Raji (cell line): ENCODE measurements around the gene ZFP36L2.
A peak's percentile ranks its signal among the peaks of the same experiment; 100 is the strongest.

Source experiments
- POLR2A ChIP-seq: IDR thresholded peaks from 2 replicates; pipeline ENCODE4 v1.6.1; 2011; ENCODE audit warnings: low read depth, low read length, control low read depth; ENCODE audit not compliant: insufficient read depth

ZFP36L2 gene

GRCh38 chr2:43230351-43230885, 4.0 kb upstream of the ZFP36L2 start:
- TF ChIP-seq POLR2A = no peak

DNA sequence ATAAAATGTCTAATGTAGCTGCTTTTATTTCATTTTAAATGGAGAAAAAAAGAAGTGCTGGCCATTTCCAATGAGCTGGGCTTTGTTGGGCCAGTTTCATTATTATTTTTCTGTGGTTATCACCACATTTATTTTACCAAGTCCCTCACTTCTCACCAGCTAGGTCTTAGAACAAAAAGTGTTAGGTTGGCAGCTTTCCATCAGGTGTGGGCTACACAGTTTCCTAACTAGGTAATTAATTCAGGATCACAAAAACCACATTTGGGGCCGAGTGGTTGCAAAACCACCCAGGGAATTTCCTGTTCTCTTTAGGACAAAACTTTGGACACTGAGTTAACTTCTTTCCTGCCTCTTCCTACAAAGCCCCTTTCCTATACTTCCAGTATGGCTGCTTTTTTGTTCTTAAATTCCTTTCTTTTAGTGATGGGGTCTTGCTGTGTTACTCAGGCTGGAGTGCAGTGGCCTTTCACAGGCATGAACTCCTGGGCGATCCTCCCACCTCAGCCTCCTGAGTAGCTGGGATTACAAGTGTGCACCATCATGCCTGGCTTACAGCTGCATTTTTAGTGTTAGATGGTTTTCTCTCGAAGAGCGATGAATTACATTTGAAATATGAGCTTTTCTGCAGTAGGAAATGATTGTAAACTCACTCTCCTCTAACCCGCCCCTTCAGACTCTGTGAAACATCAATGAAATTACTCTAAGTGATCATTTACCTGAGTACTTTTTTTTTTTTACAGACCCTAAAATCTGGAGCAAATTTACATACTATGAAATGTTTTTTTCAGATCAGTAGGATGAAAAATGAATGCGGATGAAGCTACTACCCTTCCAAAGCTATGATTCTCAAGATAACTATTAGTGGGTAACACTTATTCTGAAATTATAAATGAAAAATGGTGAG, 2.6 kb upstream of the ZFP36L2 start:
- TF ChIP-seq POLR2A = no peak

DNA sequence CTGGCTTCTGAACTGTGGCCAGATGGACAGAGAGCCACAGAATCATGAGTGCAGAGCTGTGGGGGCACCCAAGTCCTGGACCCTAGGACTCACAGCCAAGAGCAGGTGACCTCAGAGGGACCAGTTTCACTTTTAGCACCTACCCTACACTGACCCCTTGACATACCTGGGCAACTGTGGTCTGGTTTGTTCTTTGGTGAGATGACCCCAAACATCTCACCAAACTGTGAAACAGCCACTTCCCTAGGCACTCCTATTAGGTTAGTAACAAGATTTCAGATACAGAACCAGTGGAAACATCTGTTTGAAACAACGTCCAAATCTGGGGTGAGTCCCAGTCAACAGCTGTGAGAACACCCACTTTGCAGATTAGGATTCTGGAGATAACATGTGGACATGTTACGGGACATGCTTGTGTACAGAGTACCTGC, 1.9 kb upstream of the ZFP36L2 start:
- TF ChIP-seq POLR2A = no peak

DNA sequence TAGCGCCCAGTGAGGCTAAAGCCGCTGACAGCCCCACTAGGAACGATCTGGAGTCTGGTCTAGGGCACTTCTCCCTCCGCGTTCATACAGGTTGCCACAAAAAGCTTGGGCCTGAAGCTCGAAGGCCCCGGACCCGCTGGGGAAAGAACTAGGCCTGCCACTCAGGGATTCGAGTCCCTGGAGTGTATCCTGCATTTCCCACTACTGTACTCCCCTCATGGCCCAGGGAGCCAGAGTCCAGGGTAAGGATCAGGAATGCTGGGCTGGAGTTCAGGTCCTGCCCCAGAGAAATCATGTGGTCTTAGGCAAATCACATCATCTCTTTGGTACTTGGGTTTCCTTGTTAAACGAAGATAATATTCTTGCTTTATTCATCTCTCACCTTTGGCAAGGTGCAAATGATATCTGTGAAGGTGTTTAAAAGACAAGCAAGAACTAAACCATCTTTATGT, 1.4 kb upstream of the ZFP36L2 start:
- TF ChIP-seq POLR2A = no peak; the same call in 1 of the 2 replicates

GRCh38 chr2:43226955-43227829, 786 bp upstream of the ZFP36L2 start:
- peak; percentile 32 for TF ChIP-seq POLR2A

DNA sequence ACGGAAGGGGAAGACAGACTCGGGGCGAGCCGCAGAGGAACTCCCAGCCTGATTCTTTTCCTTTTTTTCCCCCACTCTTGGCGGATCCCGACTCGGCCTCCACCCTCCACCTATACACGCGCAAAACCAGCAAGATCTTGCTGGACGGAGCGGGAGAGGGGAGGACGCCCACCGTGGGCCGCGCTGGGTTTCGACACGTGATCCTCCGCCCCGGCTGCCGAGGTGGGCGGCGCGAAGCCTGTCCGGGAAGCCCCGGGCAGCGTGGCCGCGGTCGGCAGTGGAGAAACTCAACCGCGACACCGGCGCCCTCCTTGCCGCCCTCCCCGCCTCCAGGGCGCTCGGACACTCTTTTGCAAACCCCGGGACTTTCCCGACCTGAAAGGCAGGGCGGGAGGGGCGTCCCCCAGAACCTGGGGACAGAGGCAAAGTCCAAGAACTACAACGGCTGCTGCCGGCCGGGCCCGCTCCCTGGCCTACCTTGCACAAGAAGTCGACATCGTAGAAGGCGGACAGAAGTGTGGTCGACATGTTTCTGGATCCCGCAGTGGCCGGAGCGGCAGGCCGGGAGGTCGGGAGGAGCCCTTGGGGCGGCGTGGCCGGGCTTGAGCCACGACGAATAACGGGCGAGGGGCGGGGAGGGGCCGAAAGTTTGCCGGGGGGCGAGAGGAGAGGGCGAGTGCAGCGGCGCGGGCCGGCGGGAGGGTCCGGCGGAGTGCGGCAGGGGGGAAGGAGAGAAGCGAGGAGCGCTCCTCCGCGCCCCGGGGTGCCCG, 433 bp downstream of the ZFP36L2 start:
- TF ChIP-seq POLR2A = no peak; the same call in 1 of the 2 replicates

DNA sequence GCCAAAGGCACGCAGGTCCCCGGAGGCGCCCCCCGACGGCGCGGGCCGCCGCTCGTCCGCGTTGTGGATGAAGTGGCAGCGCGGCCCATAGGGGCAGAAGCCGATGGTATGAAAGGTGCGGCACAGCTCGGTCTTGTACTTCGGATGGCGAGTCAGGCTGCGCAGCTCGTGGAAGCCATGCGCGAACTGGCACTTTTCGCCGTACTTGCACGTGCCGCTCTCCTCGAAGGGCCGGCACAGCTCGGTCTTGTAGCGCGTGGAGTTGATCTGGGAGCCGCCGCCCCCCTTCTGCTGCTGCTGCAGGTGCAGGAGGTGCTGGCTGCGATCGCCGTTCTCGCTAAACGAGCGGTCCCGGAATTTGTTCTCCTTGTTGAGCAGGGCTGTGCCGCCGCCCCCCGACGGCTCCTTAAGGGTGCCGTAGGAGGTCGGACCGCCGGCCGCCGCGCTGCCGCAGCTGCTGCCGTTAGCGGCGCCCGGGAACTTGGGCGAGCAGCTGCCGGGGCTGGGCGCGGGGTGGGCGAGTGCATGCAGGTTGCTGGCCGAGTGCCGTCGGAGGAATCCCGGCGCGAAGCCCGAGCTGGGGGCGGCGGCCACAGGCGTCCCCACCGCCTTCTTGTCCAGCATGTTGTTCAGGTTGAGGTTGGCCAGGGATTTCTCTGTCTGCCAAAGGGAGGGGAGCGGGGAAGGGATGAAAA, 1.2 kb downstream of the ZFP36L2 start:
- no peak for TF ChIP-seq POLR2A

DNA sequence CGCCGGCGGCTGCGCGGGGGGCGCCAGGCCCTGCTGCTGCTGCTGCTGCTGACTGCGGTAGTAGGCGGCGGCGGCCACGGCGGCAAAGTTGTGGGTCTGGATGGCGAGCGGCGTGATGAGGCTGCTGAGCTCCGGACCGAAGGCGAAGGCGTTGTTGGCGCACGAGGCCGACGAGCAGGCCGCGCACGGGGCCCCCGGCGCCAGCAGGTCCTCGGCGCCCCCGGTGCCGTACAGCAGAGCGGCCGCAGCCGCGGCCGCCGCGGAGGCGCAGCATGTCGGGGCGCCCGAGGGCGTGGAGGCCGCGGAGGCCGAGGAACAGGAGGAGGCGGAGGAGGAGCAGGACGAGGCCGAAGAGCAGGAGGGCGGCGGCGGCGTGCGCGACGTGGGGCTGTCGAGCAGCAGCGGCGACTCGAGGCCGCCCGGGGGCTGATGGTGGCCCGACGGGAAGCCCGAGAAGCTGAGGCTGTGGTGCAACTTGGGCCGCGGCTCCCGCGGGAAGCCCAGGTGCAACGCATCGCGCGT, 1.8 kb downstream of the ZFP36L2 start:
- no peak for TF ChIP-seq POLR2A

- TF ChIP-seq POLR2A = 0 out of 2 replicates have a peak, but pooled peaks have one; percentile 24
Observed at GRCh38 chr2:43224131-43224570, 2.3 kb downstream of the ZFP36L2 start.

DNA sequence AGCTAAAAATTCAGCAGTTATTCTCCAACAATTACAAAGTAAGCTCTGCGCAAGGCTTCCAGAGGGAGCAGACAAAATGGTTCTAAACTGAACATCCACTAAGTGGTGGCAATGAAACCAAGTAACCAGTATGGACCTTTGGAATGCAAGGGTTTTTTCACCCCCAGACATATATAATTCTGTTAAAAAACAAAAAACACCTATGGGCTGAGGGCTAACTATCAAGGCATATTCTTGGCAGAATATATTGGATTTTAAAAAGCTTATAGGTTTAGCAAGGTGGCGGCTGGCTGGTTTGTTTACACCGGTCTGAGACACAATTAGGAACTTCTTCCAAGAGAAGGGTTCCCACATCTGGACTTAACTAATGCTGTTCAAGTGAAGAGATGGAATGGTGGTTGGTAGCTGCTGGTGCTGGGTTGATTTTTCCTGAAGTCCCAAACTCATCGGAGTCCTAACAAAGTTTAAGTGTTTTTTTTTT, 2.8 kb downstream of the ZFP36L2 start:
- no peak for TF ChIP-seq POLR2A

- no peak for TF ChIP-seq POLR2A
Observed at GRCh38 chr2:43222475-43223309, 3.7 kb downstream of the ZFP36L2 start.

GRCh38 chr2:43221763-43222474, 4.5 kb downstream of the ZFP36L2 start:
- TF ChIP-seq POLR2A = peak; percentile 31; the same call in 1 of the 2 replicates
